Activated T-cell treated with anti-CD3 and anti-CD28 coated beads, Interleukin-2, amount 50 U/mL, for 1 hour (primary cell): Measurements from ENCODE around the gene PRTFDC1.

ENCODE experiments used
- DNase-seq: peaks from one replicate; pipeline ENCODE4 v3.0.0-alpha.2; 2020

Gene PRTFDC1

GRCh38 chr10:24900888-24901685, 51.3 kb downstream of the PRTFDC1 start:
- DNase-seq, result no peak

- DNase-seq, result no peak
Observed at GRCh38 chr10:24899571-24899970, 52.8 kb downstream of the PRTFDC1 start.

GRCh38 chr10:24898501-24898900, 53.9 kb downstream of the PRTFDC1 start:
- no peak for DNase-seq

- DNase-seq, result no peak
Observed at GRCh38 chr10:24897326-24897926, 55.0 kb downstream of the PRTFDC1 start.

GRCh38 chr10:24894728-24895127, 57.7 kb downstream of the PRTFDC1 start:
- peak; percentile 20 for DNase-seq

- DNase-seq, result no peak
Observed at GRCh38 chr10:24894309-24894708, 58.1 kb downstream of the PRTFDC1 start.

GRCh38 chr10:24893127-24893526, 59.3 kb downstream of the PRTFDC1 start:
- DNase-seq, result no peak

- no peak for DNase-seq
Observed at GRCh38 chr10:24891823-24892222, 60.6 kb downstream of the PRTFDC1 start.

GRCh38 chr10:24889639-24890038, 62.8 kb downstream of the PRTFDC1 start:
- DNase-seq, result no peak

- no peak for DNase-seq
Observed at GRCh38 chr10:24887855-24888231, 64.6 kb downstream of the PRTFDC1 start.

- no peak for DNase-seq
Observed at GRCh38 chr10:24886290-24886680, 66.1 kb downstream of the PRTFDC1 start.

- no peak for DNase-seq
Observed at GRCh38 chr10:24885551-24886289, 66.7 kb downstream of the PRTFDC1 start.

- DNase-seq, result no peak
Observed at GRCh38 chr10:24884793-24885192, 67.6 kb downstream of the PRTFDC1 start.

- DNase-seq, result no peak
Observed at GRCh38 chr10:24884316-24884715, 68.1 kb downstream of the PRTFDC1 start.

- DNase-seq, result no peak
Observed at GRCh38 chr10:24883176-24883575, 69.2 kb downstream of the PRTFDC1 start.

- peak; percentile 39 for DNase-seq
Observed at GRCh38 chr10:24882047-24882698, 70.2 kb downstream of the PRTFDC1 start.

- DNase-seq, result no peak
Observed at GRCh38 chr10:24879861-24880260, 72.5 kb downstream of the PRTFDC1 start.

- DNase-seq, result no peak
Observed at GRCh38 chr10:24874133-24874532, 78.3 kb downstream of the PRTFDC1 start.

GRCh38 chr10:24873281-24873683, 79.1 kb downstream of the PRTFDC1 start:
- no peak for DNase-seq

GRCh38 chr10:24872790-24873182, 79.6 kb downstream of the PRTFDC1 start:
- no peak for DNase-seq

- no peak for DNase-seq
Observed at GRCh38 chr10:24872049-24872789, 80.2 kb downstream of the PRTFDC1 start.
